Measurements from ENCODE around the gene NDUFA3. TPM values are rescaled to one million over a fixed set of nuclear protein-coding genes. Genes with fewer than 3 reads are reported as not detected.

NDUFA3 gene
- total and polyA plus RNA-seq, 2 of the 13 experiments (the other 11 are each of a cell fraction or from before 2014, with no cell fraction given), result 31.6 to 75.4 TPM

- no peak for TF ChIP-seq RERE (CRISPR knock-in tag; IDR thresholded peaks at IDR 0.05; ENCODE audit: low read depth)
- TF ChIP-seq MYPOP (CRISPR knock-in tag; IDR thresholded peaks at IDR 0.05), result peak; percentile 80; the same call in 1 of the 2 replicates
- TF ChIP-seq HMGXB4 (CRISPR knock-in tag; IDR thresholded peaks at IDR 0.05; ENCODE audit: borderline replicate concordance in 1 of 2, low read depth in 1 of 2), result peak; percentile 57 to 83
- TF ChIP-seq ZNF281 (CRISPR knock-in tag; IDR thresholded peaks at IDR 0.05; ENCODE audit: borderline replicate concordance), result peak; percentile 81
- no peak for TF ChIP-seq KLF15 (CRISPR knock-in tag; IDR thresholded peaks at IDR 0.05; ENCODE audit: borderline replicate concordance)
- TF ChIP-seq SSRP1 (CRISPR knock-in tag; IDR thresholded peaks at IDR 0.05), result no peak; the same call in 1 of the 2 replicates
- no peak for TF ChIP-seq PTBP1 (IDR thresholded peaks at IDR 0.05; ENCODE audit: low read depth, low read length, poor library complexity, severe bottlenecking)
- TF ChIP-seq POLR2A (IDR thresholded peaks at IDR 0.05; ENCODE audit: insufficient read depth in 1 of 2, low read depth in 2 of 2, low read length in 2 of 2), result peak; percentile 75 to 87
- no peak for TF ChIP-seq CC2D1A (CRISPR knock-in tag; IDR thresholded peaks at IDR 0.05)
- no peak for TF ChIP-seq ZNF629 (CRISPR knock-in tag; conservative IDR thresholded peaks at IDR 0.05)
- no peak for TF ChIP-seq ZFP36L2 (CRISPR knock-in tag; IDR thresholded peaks at IDR 0.05)
- TF ChIP-seq CBFB (CRISPR knock-in tag; IDR thresholded peaks at IDR 0.05), result peak; percentile 89
- TF ChIP-seq POLR2G (IDR thresholded peaks at IDR 0.05; ENCODE audit: low read depth, low read length), result peak; percentile 94
- peak; percentile 95 for TF ChIP-seq TGIF2 (CRISPR knock-in tag; IDR thresholded peaks at IDR 0.05)
These were observed 12.7 kb downstream of the NDUFA3 start, which contains the start of the genes PRPF31 and TFPT (continued) for GRCh38 chr19:54115109-54116063.
